CD4-positive, alpha-beta T cell (primary cell): ENCODE data around the gene RAPGEF1. TPM values are rescaled to one million over a fixed set of nuclear protein-coding genes. Genes with fewer than 3 reads are reported as not detected.
A peak's percentile ranks its signal among the peaks of the same experiment; 100 is the strongest.

Source experiments
- ATAC-seq: fragments of 200-7000 bp; cut with Tn5 transposase; one replicate; pipeline ENCODE4 v1.10.0; 2022; ENCODE audit warnings: mild to moderate bottlenecking; ENCODE audit not compliant: poor library complexity
- CTCF ChIA-PET: fragments of 350-600 bp; sonication (Branson Sonifier 250); formaldehyde crosslinking; loops from one replicate; lab custom pipeline; 2021; ENCODE audit warnings: antibody characterized with exemption, inconsistent platforms; lab: Charles Lee
- POLR2A ChIA-PET: fragments of 350-600 bp; sonication (Branson Sonifier 250); formaldehyde crosslinking; loops from one replicate; lab custom pipeline; 2021; ENCODE audit warnings: antibody characterized with exemption, inconsistent platforms; lab: Charles Lee
- DNase-seq, 14 experiments: peaks; one replicate each; pipeline ENCODE4 v3.0.0-alpha.2; 2013 to 2020; ENCODE audit warnings: mixed read lengths in 2 of 14
- H3K27ac ChIP-seq, 2 donors: one replicate each; pipeline versions ENCODE4 v1.5.1 to v1.7.0; 2013; ENCODE audit warnings: low read length in 2 of 2, low read depth in 1 of 2, mild to moderate bottlenecking in 1 of 2
- H3K27me3 ChIP-seq, 2 experiments: 1 replicate in 1 of 2; 2 replicates in 1 of 2; pipeline versions ENCODE4 v1.6.1 to v1.7.0; 2013; ENCODE audit warnings: low read length in 2 of 2, control low read depth in 1 of 2, mild to moderate bottlenecking in 1 of 2, moderate library complexity in 1 of 2; ENCODE audit not compliant: insufficient read depth in 2 of 2, control insufficient read depth in 1 of 2
- H3K36me3 ChIP-seq: one replicate; pipeline ENCODE4 v1.6.1; 2013; ENCODE audit warnings: low read length, control low read depth; ENCODE audit not compliant: insufficient read depth
- H3K4me1 ChIP-seq: one replicate; pipeline ENCODE4 v1.6.1; 2013; ENCODE audit warnings: low read length, control low read depth; ENCODE audit not compliant: insufficient read depth
- H3K4me3 ChIP-seq: one replicate; pipeline ENCODE4 v1.5.1; 2013; ENCODE audit warnings: mild to moderate bottlenecking, low read length, moderate library complexity
- H3K9me3 ChIP-seq, 2 experiments: 1 replicate in 1 of 2; 2 replicates in 1 of 2; pipeline versions ENCODE4 v1.6.1 to v1.7.0; 2013; ENCODE audit warnings: low read length in 2 of 2, mild to moderate bottlenecking in 2 of 2, control low read depth in 1 of 2, moderate library complexity in 1 of 2; ENCODE audit not compliant: control insufficient read depth in 1 of 2, insufficient read depth in 1 of 2
- H3K27ac Mint-ChIP-seq: one replicate; pipeline ENCODE4 v1.8.0; 2020; ENCODE audit warnings: mixed read lengths
- H3K27me3 Mint-ChIP-seq: one replicate; pipeline ENCODE4 v1.8.0; 2021; ENCODE audit warnings: mixed read lengths
- H3K36me3 Mint-ChIP-seq: one replicate; pipeline ENCODE4 v1.8.0; 2021; ENCODE audit warnings: low read depth, mixed read lengths
- H3K4me1 Mint-ChIP-seq: one replicate; pipeline ENCODE4 v1.8.0; 2021; ENCODE audit warnings: low read depth, mixed read lengths
- H3K4me3 Mint-ChIP-seq: one replicate; pipeline ENCODE4 v1.8.0; 2020; ENCODE audit warnings: mild to moderate bottlenecking, mixed read lengths
- H3K9me3 Mint-ChIP-seq: one replicate; pipeline ENCODE4 v1.8.0; 2020; ENCODE audit warnings: mixed read lengths
- CTCF ChIP-seq: fragments of 200-600 bp; IDR thresholded peaks from one replicate; pipeline ENCODE4 v1.8.0; 2022; ENCODE audit warnings: antibody characterized with exemption, mild to moderate bottlenecking
- intact Hi-C, 2 experiments: fragments of 100-400 bp; cut with DNase I in 1 of 2; cut with micrococcal nuclease in 1 of 2; formaldehyde crosslinking; loops; one replicate each; pipeline versions ENCODE4 v1.15.1 to v1.9.0; 2023 to 2025; cut with DNase I, micrococcal nuclease
- total RNA-seq, 174 experiments: library from RNA in 2 of 174; stranded (reverse) in 2 of 174; gene quantifications; one replicate each; pipeline ENCODE4 v1.2.3 and lab custom pipeline; 2021 to 2026

Gene RAPGEF1
- total RNA-seq, 2 experiments from 2014 or later, result 130 to 134 TPM

- Mint-ChIP-seq H3K4me3 (peak overlapping the region; percentile 75), H3K9me3 (no peaks in the 10 kb centered on the region), H3K36me3 (peaks cover 60% of the 10 kb centered on the region), H3K27me3 (no peaks in the 10 kb centered on the region), H3K4me1 (peaks cover 37% of the 10 kb centered on the region), H3K27ac (peak overlapping the region; percentile 96)
- TF ChIP-seq CTCF, result no peak
- Histone ChIP-seq H3K4me1 (peaks cover 41% of the 10 kb centered on the region), H3K27ac (peak overlapping the region; percentile 57 to 61), H3K27me3 (no peaks in the 10 kb centered on the region), H3K36me3 (peaks cover 69% of the 10 kb centered on the region), H3K4me3 (no peak overlapping the region), H3K9me3 (no peaks in the 10 kb centered on the region)
- ATAC-seq (peak; percentile 92), DNase-seq (peak in 12 of 14 experiments; percentile 18 to 84 (median 44))
- intact Hi-C loops, result no loop called here
- ChIA-PET CTCF (interaction anchor here (0.6 to 1.0 kb wide), 2 partner anchors 14 to 155 kb away, joined by 3 to 4 read pairs; no protein-coding TSS in a partner anchor), POLR2A (interaction anchor here (0.7 to 1.6 kb wide), 14 partner anchors 26 to 770 kb away, joined by 3 to 12 read pairs (median 5); partner anchors contain the start of genes RAPGEF1, SETX and UCK1)
Observed at GRCh38 chr9:131585375-131585774, 154.5 kb downstream of the RAPGEF1 start.

- peaks cover 33% of the 10 kb centered on the region for H3K4me1 Mint-ChIP-seq
- intact Hi-C loops, result no loop called here
- ATAC-seq (no peak), DNase-seq (peak in 1 of 14 experiments; percentile 31)
- H3K27ac Mint-ChIP-seq, result peak overlapping the region; percentile 96
- Histone ChIP-seq H3K27me3 (no peaks in the 10 kb centered on the region), H3K4me3 (no peak overlapping the region), H3K27ac (peak overlapping the region; percentile 42 to 61), H3K36me3 (peaks cover 69% of the 10 kb centered on the region), H3K9me3 (no peaks in the 10 kb centered on the region), H3K4me1 (peaks cover 39% of the 10 kb centered on the region)
- CTCF ChIA-PET, result interaction anchor here (0.6 to 1.0 kb wide), 2 partner anchors 13 to 156 kb away, joined by 3 to 4 read pairs; no protein-coding TSS in a partner anchor
- H3K9me3 Mint-ChIP-seq, result no peaks in the 10 kb centered on the region
- peaks cover 58% of the 10 kb centered on the region for H3K36me3 Mint-ChIP-seq
- H3K4me3 Mint-ChIP-seq, result peak overlapping the region; percentile 75
- H3K27me3 Mint-ChIP-seq, result no peaks in the 10 kb centered on the region
- no peak for TF ChIP-seq CTCF
- POLR2A ChIA-PET, result interaction anchor here (0.7 to 1.6 kb wide), 12 partner anchors 39 to 770 kb away, joined by 3 to 12 read pairs (median 5); partner anchors contain the start of genes SETX and UCK1
Observed at GRCh38 chr9:131584858-131585257, 155.0 kb downstream of the RAPGEF1 start.

GRCh38 chr9:131583836-131584555 lies 155.9 kb downstream of the RAPGEF1 start:
- Histone ChIP-seq H3K27ac (peak overlapping the region; percentile 42 to 61), H3K27me3 (no peaks in the 10 kb centered on the region), H3K9me3 (no peaks in the 10 kb centered on the region), H3K4me1 (peaks cover 46% of the 10 kb centered on the region), H3K4me3 (no peak overlapping the region), H3K36me3 (peaks cover 69% of the 10 kb centered on the region)
- peaks cover 65% of the 10 kb centered on the region for H3K36me3 Mint-ChIP-seq
- DNase-seq (peak in 1 of 14 experiments; percentile 14), ATAC-seq (no peak)
- POLR2A ChIA-PET, result interaction anchor here (1.6 kb wide), 1 partner anchor 38 kb away, joined by 5 read pairs; no protein-coding TSS in a partner anchor
- H3K9me3 Mint-ChIP-seq, result no peaks in the 10 kb centered on the region
- peaks cover 40% of the 10 kb centered on the region for H3K4me1 Mint-ChIP-seq
- CTCF ChIA-PET, result no interaction called here
- no peaks in the 10 kb centered on the region for H3K27me3 Mint-ChIP-seq
- intact Hi-C loops, result no loop called here
- no peak overlapping the region for H3K4me3 Mint-ChIP-seq
- TF ChIP-seq CTCF, result no peak
- H3K27ac Mint-ChIP-seq, result peak overlapping the region; percentile 96
